GM15510 (cell line): ENCODE data around the gene PSD2.

Experiments
- POLR2A ChIP-seq: IDR thresholded peaks from 3 replicates; pipeline ENCODE4 v1.6.1; 2011; ENCODE audit warnings: borderline replicate concordance; ENCODE audit not compliant: insufficient read length; ENCODE audit errors: extremely low read depth

The PSD2 gene

GRCh38 chr5:139881143-139881733 lies 85.6 kb downstream of the PSD2 start:
- no peak for TF ChIP-seq POLR2A

- TF ChIP-seq POLR2A, result no peak
Measured at GRCh38 chr5:139882316-139882715, 86.7 kb downstream of the PSD2 start.

DNA sequence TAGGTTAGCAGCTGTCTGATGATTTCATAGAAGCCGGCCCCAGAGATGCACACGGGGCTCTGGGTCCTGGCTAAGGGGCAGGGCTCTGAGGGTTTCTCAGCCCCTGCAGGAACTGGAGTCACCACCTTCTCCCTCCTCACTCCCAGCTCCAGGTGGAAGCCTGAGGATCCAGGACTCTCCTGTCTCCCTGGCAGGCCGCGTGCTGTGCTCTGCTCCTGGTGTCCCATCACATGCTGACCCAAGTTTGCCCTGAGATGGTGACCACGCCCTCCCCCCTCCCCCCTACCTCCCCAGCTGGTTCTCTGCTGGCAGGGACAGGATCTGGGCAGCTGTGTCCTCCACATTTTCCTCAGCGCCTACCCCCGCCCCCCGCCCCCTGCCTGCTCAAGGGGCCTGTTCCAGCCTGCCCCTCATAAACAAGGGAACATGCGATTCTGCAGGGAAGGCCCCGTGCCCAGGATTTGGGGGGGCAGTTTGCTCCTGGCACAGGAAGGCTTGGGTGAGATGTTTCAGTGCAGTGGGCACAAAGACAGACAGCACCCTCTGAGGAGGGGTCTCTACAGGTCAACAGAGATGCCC lies 87.4 kb downstream of the PSD2 start:
- no peak for TF ChIP-seq POLR2A

DNA sequence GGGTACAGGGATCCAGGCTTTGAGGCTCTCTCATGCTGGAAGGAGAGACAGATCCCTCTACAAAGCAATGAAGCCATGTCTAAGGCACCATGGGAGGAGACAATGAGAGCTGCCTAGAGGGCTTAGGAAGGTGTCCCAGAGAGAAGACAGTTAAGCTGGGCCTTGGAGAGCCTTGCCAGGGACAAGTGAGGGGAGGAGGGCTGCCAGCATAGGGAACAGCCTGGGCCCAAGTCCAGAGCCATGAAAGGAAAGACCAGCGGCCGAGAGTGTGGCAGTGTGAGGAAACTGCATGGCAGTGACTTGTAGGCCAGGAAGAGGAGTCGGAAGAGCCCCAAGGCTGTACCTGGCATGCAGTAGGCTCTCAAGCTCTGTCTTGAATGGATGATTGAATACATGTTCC lies 88.5 kb downstream of the PSD2 start:
- TF ChIP-seq POLR2A, result no peak

GRCh38 chr5:139884734-139885133 lies 89.1 kb downstream of the PSD2 start:
- TF ChIP-seq POLR2A, result no peak

DNA sequence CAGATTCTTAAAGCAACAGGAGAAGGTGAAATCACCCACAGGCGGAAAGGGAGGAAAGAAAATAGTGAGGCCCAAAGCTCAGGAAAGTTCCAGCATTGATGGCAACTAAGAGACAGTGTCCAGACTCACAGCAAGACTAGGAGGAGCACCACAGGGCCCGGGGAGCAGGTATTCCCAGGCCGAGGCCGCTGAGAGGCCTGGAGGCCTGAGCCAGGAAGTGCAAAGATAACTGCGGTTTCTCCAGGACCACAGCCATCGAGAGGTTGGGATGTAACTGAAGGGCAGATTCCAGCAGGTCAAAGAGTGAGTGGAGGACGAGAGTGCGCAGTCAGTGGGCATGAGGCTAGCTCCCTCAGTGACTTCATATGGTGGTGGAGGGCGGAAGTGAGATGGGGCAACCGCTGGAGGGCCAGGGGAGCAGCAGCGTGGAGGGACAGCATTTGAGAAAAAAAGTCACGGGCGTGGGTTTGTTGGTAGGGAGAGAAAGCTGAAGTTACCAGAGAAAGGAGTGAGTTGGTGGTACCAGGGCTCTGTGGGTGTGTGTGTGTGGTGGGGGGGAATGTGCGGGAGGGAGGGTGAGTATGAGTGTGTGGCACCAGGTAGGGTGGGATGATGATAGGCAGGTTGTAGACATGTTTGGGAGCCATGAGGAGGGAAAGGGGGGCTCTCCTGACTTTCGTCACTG lies 89.7 kb downstream of the PSD2 start:
- TF ChIP-seq POLR2A, result no peak

GRCh38 chr5:139885857-139886208 lies 90.2 kb downstream of the PSD2 start:
- no peak for TF ChIP-seq POLR2A

DNA sequence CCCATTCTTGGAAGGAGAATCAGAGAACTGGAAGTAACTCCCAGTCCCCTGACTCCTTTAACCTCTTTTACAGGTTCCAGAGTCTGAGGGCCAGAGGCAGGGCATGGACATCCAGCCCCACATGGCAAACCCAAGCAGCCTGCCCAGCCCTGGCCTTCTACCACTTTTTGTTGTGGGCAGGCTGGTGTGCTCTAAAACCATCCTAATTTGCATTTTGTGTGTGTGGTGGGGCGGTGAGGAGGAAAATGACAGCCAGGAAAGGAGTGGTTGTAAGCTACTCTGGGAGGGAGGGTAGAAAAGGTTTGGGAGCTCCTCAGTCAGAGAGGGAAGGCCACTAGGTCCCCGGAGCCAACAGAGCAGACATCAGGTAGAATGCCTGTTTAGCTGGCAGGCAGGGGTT lies 90.6 kb downstream of the PSD2 start:
- no peak for TF ChIP-seq POLR2A

GRCh38 chr5:139888370-139888769 lies 92.8 kb downstream of the PSD2 start:
- TF ChIP-seq POLR2A, result no peak

- no peak for TF ChIP-seq POLR2A
Measured at GRCh38 chr5:139889410-139889809, 93.8 kb downstream of the PSD2 start.

DNA sequence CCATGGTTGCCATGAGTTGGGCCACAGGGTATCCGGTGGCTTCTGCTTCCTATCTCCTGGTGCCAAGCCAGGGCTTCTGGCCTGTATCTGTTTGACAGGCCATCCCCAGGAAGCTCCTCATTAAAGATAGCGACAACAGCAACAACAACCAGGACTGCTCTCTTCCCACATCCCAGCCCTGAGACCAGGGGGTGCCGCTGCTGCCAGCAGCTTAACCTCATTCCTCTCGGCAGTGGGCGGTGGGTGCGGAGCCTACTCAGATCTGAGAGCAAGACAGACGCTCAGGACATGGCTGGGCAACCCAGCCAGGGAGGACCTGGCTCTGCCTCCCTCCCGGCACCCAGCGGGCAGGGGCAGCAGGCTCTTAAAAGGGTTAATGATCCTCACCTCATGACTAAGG lies 98.3 kb downstream of the PSD2 start:
- no peak for TF ChIP-seq POLR2A
